Measurements from ENCODE around the gene TMSB4X. TPM values are rescaled to one million over a fixed set of nuclear protein-coding genes. Genes with fewer than 3 reads are reported as not detected.

TMSB4X gene
- total and polyA plus RNA-seq, 2 of the 13 experiments (the other 11 are each of a cell fraction or from before 2014, with no cell fraction given), result 10.5 to 29.6 TPM

DNA sequence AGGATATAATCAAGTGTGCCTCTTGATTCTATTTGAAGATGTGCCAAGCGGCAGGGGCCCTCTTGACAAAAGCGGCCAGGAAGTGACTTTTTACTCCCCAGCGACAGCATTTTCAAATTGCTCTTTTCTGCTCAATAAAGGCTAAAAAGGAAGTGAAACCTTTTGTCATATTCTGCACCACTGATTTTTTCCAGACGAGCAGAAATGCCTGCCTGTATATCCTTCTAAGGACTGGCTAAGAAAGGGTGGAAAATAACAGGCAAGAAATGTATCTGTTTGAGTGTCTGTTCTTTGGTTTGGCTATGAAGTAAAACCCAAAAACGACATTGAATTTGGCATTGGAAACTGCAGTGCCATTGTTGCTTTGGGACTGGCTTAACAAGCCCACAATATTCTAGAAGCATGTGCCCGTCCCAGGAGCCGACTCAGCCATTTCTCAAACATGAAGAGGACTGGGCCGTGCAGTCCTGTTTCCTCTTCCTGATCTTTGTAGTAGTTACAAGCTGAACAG lies 25.4 kb downstream of the TMSB4X start:
- BruUV-seq (replicated peaks), result no TSS peak

More for the DNA sequence above, 25.4 kb downstream of the TMSB4X start:
- Histone ChIP-seq H3K4me2 (ENCODE audit: low read depth, low read length) (no peak overlapping the region), H3K27me3 (ENCODE audit: control insufficient read depth in 1 of 2, insufficient read depth in 2 of 2, low read length in 2 of 2) (no peaks in the 10 kb centered on the region), H3K4me1 (ENCODE audit: insufficient read depth, low read length) (no peaks in the 10 kb centered on the region), H3K4me3 (replicated peaks in 1 of 3; ENCODE audit: insufficient read depth in 1 of 3, low read depth in 2 of 3, low read length in 3 of 3) (no peak overlapping the region), H3K9ac (ENCODE audit: insufficient read depth, low read depth, low read length) (no peak overlapping the region), H3K9me3 (ENCODE audit: low read length) (no peaks in the 10 kb centered on the region), H3K36me3 (replicated peaks in 1 of 2; ENCODE audit: control insufficient read depth in 1 of 2, insufficient read depth in 2 of 2, low read length in 2 of 2) (no peaks in the 10 kb centered on the region), H2AFZ (ENCODE audit: low read length) (no peak overlapping the region), H3K27ac (ENCODE audit: extremely low read length, insufficient read depth, low read length) (no peak overlapping the region), H3K79me2 (ENCODE audit: insufficient read depth, low read length) (no peaks in the 10 kb centered on the region), H4K20me1 (ENCODE audit: insufficient read depth, low read length) (no peaks in the 10 kb centered on the region)
- ATAC-seq (no peak), FAIRE-seq (no peak), DNase-seq (ENCODE audit: low spot score) (no peak)
- intact Hi-C loops (cut with micrococcal nuclease; ENCODE audit: unreplicated experiment) (no loop called here), in situ Hi-C loops (cut with HindIII; ENCODE audit: extremely low pct_ligation_motif_present, low pct_unique_long_range_greater_than_20kb) (no loop called here)
- 54% methylated on average over 8 of the region's 8 CpGs for WGBS (ENCODE audit: low lambda C conversion rate)
- POLR2A ChIA-PET, result no interaction called here
- CTCF ChIA-PET (ENCODE audit: low intra/inter-chr PET ratio, low total read pairs), result no interaction called here
- TF ChIP-seq ZIK1 (CRISPR knock-in tag; IDR thresholded peaks at IDR 0.05; ENCODE audit: borderline replicate concordance, low read depth) (no peak), STAG1 (CRISPR knock-in tag; IDR thresholded peaks at IDR 0.05) (no peak), SP2 (CRISPR knock-in tag; IDR thresholded peaks at IDR 0.05) (no peak), ZZZ3 (CRISPR knock-in tag; IDR thresholded peaks at IDR 0.05; ENCODE audit: borderline replicate concordance) (no peak), RXRB (CRISPR knock-in tag; IDR thresholded peaks at IDR 0.05; ENCODE audit: borderline replicate concordance) (no peak), TARDBP (CRISPR knock-in tag; IDR thresholded peaks at IDR 0.05) (no peak), AFF4 (CRISPR knock-in tag; IDR thresholded peaks at IDR 0.05) (no peak), DDIT3 (CRISPR knock-in tag; IDR thresholded peaks at IDR 0.05) (no peak), TOE1 (CRISPR knock-in tag; IDR thresholded peaks at IDR 0.05) (no peak), ZNF567 (CRISPR knock-in tag; IDR thresholded peaks at IDR 0.05; ENCODE audit: borderline replicate concordance) (no peak), GATA4 (IDR thresholded peaks at IDR 0.05; ENCODE audit: borderline replicate concordance, low read depth) (no peak), LCORL (IDR thresholded peaks at IDR 0.05) (no peak), LCORL (CRISPR knock-in tag; IDR thresholded peaks at IDR 0.05) (no peak), CCDC6 (CRISPR knock-in tag; IDR thresholded peaks at IDR 0.05) (no peak), SOX5 (CRISPR knock-in tag; IDR thresholded peaks at IDR 0.05; ENCODE audit: borderline replicate concordance) (no peak), ZNF496 (CRISPR knock-in tag; IDR thresholded peaks at IDR 0.05; ENCODE audit: insufficient replicate concordance) (no peak), ZNF510 (CRISPR knock-in tag; IDR thresholded peaks at IDR 0.05; ENCODE audit: low read depth) (no peak), ZNF432 (CRISPR knock-in tag; IDR thresholded peaks at IDR 0.05; ENCODE audit: borderline replicate concordance) (no peak), MAFG (CRISPR knock-in tag; IDR thresholded peaks at IDR 0.05) (no peak)
- TF ChIP-seq, protein P1, sequence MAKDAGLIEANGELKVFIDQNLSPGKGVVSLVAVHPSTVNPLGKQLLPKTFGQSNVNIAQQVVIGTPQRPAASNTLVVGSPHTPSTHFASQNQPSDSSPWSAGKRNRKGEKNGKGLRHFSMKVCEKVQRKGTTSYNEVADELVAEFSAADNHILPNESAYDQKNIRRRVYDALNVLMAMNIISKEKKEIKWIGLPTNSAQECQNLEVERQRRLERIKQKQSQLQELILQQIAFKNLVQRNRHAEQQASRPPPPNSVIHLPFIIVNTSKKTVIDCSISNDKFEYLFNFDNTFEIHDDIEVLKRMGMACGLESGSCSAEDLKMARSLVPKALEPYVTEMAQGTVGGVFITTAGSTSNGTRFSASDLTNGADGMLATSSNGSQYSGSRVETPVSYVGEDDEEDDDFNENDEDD (CRISPR knock-in tag; IDR thresholded peaks at IDR 0.05; ENCODE audit: borderline replicate concordance), result no peak
